Measurements from ENCODE around the gene VTI1A.

GRCh38 chr10:112715581-112715980, 268.6 kb downstream of the VTI1A start:
- TF ChIP-seq POLR2A (IDR thresholded peaks at IDR 0.05), result no peak
- TF ChIP-seq, protein P1, sequence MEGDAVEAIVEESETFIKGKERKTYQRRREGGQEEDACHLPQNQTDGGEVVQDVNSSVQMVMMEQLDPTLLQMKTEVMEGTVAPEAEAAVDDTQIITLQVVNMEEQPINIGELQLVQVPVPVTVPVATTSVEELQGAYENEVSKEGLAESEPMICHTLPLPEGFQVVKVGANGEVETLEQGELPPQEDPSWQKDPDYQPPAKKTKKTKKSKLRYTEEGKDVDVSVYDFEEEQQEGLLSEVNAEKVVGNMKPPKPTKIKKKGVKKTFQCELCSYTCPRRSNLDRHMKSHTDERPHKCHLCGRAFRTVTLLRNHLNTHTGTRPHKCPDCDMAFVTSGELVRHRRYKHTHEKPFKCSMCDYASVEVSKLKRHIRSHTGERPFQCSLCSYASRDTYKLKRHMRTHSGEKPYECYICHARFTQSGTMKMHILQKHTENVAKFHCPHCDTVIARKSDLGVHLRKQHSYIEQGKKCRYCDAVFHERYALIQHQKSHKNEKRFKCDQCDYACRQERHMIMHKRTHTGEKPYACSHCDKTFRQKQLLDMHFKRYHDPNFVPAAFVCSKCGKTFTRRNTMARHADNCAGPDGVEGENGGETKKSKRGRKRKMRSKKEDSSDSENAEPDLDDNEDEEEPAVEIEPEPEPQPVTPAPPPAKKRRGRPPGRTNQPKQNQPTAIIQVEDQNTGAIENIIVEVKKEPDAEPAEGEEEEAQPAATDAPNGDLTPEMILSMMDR (IDR thresholded peaks at IDR 0.05), result no peak

All from uterus (tissue), 2 donors.